T-helper 2 cell treated with Interferon-gamma antibody and Interleukin-4, amounts not matched to agents 5 μg/mL and 100 μg/mL, for 36 hours (primary cell): ENCODE results near the gene SUPT5H.

Source experiments
- DNase-seq: peaks from one replicate; pipeline ENCODE4 v3.0.0; 2021; ENCODE audit warnings: low spot score
- H3K27ac Mint-ChIP-seq: one replicate; pipeline ENCODE4 v1.8.0; 2021; ENCODE audit warnings: mild to moderate bottlenecking, mixed read lengths
- H3K27me3 Mint-ChIP-seq: one replicate; pipeline ENCODE4 v1.8.0; 2021; ENCODE audit warnings: low read depth, mixed read lengths
- H3K36me3 Mint-ChIP-seq: one replicate; pipeline ENCODE4 v1.8.0; 2021; ENCODE audit warnings: low read depth, mixed read lengths
- H3K4me1 Mint-ChIP-seq: one replicate; pipeline ENCODE4 v1.8.0; 2021; ENCODE audit warnings: low read depth, mixed read lengths
- H3K4me3 Mint-ChIP-seq: one replicate; pipeline ENCODE4 v1.8.0; 2022; ENCODE audit warnings: mild to moderate bottlenecking, moderate library complexity, mixed read lengths
- H3K9me3 Mint-ChIP-seq: one replicate; pipeline ENCODE4 v1.8.0; 2021; ENCODE audit warnings: mixed read lengths

Gene SUPT5H

DNA sequence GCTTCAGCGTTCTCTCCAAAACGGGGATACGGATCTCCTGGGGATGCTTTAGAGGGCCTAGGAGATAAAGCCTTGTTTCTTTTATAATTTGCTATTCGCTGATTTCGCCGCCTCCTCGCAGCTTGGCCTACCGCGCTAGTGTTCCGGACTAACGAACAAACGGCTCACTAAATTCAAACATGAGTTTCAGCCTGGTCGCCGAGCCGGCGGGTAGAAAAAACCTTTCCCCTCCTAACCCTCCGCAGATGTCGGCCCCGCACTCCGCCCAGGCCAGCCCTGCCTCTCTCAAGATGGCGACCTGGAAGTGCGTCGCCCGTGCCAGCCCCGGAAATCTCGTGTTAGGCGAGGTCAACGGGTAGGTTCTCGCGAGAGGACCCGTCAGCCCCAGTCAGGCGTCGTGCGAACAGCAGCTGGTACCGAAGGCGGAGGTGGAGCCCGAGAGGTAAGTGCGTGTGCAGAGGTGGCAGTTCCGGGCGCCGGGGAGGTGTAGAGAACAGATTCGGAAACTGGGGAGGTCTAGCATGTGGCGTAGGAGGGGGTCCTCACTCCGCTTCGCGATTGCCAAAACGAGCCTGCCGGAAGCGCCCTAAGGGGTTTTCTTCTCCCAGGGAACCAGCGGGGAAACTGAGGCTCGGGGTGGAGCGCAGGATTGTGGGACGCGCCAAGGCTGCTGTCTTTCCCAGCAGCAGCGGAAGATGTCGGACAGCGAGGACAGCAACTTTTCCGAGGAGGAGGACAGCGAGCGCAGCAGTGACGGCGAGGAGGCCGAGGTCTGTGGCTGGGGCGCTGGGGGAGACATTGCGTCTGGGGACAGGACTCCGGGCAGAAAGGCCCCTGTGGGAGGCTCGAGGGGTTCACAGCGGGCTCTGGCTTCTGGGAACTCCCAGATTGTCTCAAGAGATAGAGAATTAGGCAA lies at the start of gene SUPT5H:
Gene SUPT5H, plus strand, starts transcription at position 387 of the 916 bp plus-strand sequence. Its CDS starts 309 bp downstream, at position 696.
- Mint-ChIP-seq H3K27ac (peak within 1 kb of the TSS; percentile 99), H3K4me3 (peak within 1 kb of the TSS; percentile 96), H3K36me3 (peaks cover 38% of the 10 kb centered on the region), H3K9me3 (no peaks in the 10 kb centered on the region), H3K4me1 (peaks cover 38% of the 10 kb centered on the region), H3K27me3 (no peaks in the 10 kb centered on the region)
- DNase-seq: peak; percentile 96

DNA sequence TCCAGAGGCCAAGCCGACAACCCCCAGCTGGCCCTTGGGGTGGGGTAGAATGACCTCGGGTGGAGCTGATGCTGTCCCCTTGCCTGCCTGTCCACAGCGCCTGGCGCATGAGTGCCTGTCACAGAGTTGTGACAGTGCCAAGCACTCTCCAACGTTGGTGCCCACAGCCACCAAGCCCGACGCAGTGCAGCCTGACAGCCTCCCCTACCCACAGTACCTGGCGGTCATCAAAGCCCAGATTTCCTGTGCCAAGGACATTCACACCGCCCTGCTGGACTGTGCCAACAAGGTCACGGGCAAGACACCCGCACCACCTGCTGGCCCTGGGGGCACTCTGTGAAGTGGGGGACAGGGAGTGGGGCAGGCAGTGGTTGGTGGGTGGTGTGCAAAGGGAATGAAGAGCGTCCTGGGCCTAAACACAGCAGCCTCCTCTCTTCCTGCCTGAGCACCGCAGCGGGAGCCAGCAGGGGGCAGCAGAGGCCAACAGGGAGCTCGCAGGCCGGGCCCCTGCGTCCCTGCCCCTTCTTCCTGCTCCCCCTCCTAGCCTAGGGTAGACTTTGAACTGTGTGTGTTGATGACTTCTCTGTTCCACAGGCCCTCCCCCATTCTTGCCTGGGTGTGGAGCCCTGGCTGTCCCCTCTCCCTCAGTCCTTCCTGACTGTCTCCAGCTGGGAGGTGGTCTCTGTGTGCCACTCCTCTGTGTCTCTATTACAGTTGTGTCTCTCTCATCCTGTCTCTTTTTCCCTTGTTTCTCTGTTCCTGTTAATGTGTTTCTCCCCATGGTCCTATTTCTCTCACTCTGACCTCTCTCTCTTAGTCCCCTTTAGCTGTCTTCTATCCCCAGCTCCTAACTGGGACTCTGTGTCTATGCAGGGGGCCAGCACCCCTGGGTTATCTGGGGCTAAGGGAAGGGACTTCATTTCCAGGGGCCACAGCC lies 47.8 kb upstream of the SUPT5H start:
- H3K9me3 Mint-ChIP-seq: no peaks in the 10 kb centered on the region
- H3K36me3 Mint-ChIP-seq: peaks cover 37% of the 10 kb centered on the region
- H3K27ac Mint-ChIP-seq: peak overlapping the region; percentile 85
- H3K27me3 Mint-ChIP-seq: no peaks in the 10 kb centered on the region
- peak; percentile 85 for DNase-seq
- H3K4me3 Mint-ChIP-seq: peak overlapping the region; percentile 63
- peaks cover 45% of the 10 kb centered on the region for H3K4me1 Mint-ChIP-seq

DNA sequence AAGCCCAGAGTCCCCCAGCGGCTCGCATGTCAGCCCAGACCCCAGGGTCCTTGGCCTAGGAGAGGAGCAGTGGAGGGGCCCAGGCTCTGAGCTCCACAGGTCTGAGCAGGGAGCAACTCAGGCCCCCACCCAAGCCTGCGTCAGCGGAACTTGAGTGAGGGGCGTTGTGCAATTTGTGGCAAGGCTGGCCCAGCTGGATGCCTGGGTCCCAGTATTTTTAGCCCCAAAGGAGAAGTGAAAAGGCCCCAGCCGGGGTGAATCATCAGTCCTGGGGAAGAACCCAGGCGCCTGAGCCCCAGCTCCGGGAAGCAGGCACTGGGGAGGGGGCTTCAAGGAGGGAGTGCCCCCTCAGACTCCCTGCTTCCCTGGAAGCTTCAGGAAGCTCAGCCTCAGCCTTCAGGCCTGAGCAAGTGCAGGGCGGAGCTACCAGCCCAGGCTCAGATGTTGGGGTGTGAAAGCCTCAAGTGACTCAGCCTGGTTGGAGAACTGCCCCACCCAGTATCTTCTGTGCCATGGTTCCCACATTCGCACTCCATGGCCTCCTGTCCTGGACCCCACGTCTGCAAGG lies 47.0 kb upstream of the SUPT5H start:
- Mint-ChIP-seq H3K9me3 (no peaks in the 10 kb centered on the region), H3K27ac (peak overlapping the region; percentile 85), H3K27me3 (no peaks in the 10 kb centered on the region), H3K36me3 (peaks cover 35% of the 10 kb centered on the region), H3K4me3 (peak overlapping the region; percentile 63), H3K4me1 (peaks cover 45% of the 10 kb centered on the region)
- DNase-seq: peak; percentile 59

- H3K36me3 Mint-ChIP-seq: peaks cover 27% of the 10 kb centered on the region
- H3K4me3 Mint-ChIP-seq: peak overlapping the region; percentile 62
- DNase-seq: no peak
- no peaks in the 10 kb centered on the region for H3K27me3 Mint-ChIP-seq
- peaks cover 49% of the 10 kb centered on the region for H3K4me1 Mint-ChIP-seq
- H3K9me3 Mint-ChIP-seq: no peaks in the 10 kb centered on the region
- peak overlapping the region; percentile 83 for H3K27ac Mint-ChIP-seq
Measured at GRCh38 chr19:39399668-39400050, 45.7 kb upstream of the SUPT5H start.

DNA sequence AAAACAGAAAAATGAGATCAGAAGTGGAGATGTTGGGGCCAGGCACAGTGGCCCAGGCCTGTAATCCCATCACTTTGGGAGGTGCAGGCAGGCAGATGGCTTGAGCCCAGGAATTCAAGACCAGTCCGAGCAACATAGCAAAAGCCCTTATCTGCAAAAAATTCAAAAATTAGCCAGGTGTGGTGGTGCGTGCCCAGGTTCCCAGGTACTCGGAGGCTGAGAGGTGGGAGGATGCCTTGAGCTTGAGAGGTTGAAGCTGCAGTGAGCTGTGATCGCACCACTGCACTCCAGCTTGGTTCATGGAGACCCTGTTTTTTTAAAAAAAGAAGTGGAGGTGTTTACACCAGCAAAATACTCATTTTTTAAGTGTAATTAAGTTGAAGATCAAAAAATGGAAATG lies 45.3 kb upstream of the SUPT5H start:
- no peak for DNase-seq
- Mint-ChIP-seq H3K27me3 (no peaks in the 10 kb centered on the region), H3K36me3 (peaks cover 23% of the 10 kb centered on the region), H3K9me3 (no peaks in the 10 kb centered on the region), H3K4me3 (peak overlapping the region; percentile 62), H3K27ac (peak overlapping the region; percentile 83), H3K4me1 (peaks cover 50% of the 10 kb centered on the region)

- no peak for DNase-seq
- Mint-ChIP-seq H3K4me3 (peak overlapping the region; percentile 63), H3K4me1 (peaks cover 57% of the 10 kb centered on the region), H3K27me3 (no peaks in the 10 kb centered on the region), H3K36me3 (peaks cover 16% of the 10 kb centered on the region), H3K9me3 (no peaks in the 10 kb centered on the region), H3K27ac (peak overlapping the region; percentile 95)
Measured at GRCh38 chr19:39401070-39401548, 44.3 kb upstream of the SUPT5H start.

DNA sequence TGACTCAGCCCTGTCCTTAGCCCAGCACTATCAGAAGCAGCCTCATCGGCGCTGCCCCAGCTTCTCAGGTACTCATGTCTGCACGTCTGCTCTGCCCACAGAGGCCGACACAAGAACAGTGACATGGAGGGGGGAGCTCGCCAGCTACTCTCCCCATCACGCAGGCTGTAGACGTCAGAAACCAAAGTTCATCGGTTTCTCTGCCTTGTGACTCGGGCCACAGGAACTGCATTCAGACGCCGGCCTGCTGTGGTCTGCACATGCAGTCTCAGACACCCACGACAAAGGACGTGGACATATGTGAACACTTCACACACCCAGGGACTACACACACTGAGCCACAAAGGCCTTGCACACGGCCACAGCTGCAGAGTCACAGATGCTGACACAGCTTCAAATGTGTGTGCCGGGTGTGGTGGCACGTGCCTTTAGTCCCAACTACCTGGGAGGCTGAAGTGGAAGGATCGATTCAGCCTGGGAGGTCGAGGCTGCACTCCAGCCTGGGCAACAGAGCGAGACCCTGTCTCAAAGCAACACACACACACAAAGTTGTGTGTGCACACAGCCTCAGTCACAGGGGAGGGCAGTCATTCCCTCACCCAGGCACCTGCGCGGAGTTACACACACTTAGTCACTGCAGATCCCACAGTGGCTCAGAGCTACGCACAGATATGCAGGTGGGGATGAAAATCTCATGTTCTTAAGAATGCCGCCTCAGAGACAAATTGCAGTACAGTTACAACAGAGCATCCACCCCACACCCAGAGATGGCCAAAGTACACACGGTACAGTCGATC lies 43.6 kb upstream of the SUPT5H start:
- peak overlapping the region; percentile 63 for H3K4me3 Mint-ChIP-seq
- peaks cover 59% of the 10 kb centered on the region for H3K4me1 Mint-ChIP-seq
- H3K27ac Mint-ChIP-seq: peak overlapping the region; percentile 95
- no peaks in the 10 kb centered on the region for H3K27me3 Mint-ChIP-seq
- H3K9me3 Mint-ChIP-seq: no peaks in the 10 kb centered on the region
- DNase-seq: peak; percentile 93
- H3K36me3 Mint-ChIP-seq: peaks cover 18% of the 10 kb centered on the region

- Mint-ChIP-seq H3K4me1 (peaks cover 57% of the 10 kb centered on the region), H3K4me3 (peak overlapping the region; percentile 63), H3K27me3 (no peaks in the 10 kb centered on the region), H3K9me3 (no peaks in the 10 kb centered on the region), H3K27ac (peak overlapping the region; percentile 95), H3K36me3 (peaks cover 26% of the 10 kb centered on the region)
- peak; percentile 86 for DNase-seq
Measured at GRCh38 chr19:39402346-39403300, 42.8 kb upstream of the SUPT5H start.

DNA sequence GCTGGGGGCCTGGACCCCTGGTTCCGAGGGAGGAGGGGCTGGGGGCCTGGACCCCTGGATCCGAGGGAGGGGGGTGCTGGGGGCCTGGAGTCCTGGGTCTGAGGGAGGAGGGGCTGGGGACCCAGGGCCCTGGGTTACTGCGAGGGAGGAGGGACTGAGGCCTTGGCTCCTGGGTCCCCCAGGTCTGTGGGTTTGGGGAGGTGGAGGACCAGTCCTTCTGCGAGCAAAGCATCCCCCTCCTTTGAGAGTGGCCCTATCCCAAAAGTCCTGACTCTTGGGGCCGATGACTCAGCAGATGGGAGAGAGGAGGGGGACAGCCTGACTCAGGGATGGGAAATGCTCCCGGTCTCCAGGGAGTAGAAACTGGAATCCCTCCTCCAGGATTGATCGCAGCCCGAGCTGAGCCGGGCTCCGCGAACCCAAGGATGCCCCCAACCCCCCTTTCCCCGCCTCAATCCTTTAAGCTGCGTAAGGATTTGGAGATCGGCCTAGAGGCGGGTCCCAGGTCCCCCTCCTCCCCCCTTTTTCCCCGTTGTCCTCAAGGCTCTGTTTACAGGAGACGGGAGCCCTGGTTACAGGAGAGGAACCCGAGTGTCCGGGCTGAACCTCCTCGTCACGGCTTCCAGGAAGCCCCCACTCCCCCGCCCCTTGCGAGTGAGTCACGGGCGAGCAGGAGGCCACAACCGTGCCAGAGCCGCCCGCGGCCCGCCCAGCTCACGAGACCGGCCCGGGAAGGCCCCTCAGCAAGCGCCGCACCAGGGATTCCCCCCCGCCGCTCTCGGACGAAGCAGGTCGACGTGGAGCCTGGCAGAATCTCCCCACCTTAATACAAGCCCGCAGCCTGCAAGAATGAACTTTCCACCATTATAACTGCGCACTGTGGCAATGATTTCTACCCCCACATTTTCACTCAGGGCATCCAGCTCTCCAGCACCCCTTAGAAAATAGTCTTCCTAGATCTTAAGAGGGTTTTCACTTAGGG lies 41.8 kb upstream of the SUPT5H start:
- H3K4me3 Mint-ChIP-seq: peak overlapping the region; percentile 63
- H3K4me1 Mint-ChIP-seq: peaks cover 50% of the 10 kb centered on the region
- peak; percentile 94 for DNase-seq
- H3K27ac Mint-ChIP-seq: peak overlapping the region; percentile 95
- H3K27me3 Mint-ChIP-seq: no peaks in the 10 kb centered on the region
- H3K9me3 Mint-ChIP-seq: no peaks in the 10 kb centered on the region
- peaks cover 31% of the 10 kb centered on the region for H3K36me3 Mint-ChIP-seq

- no peak for DNase-seq
- peaks cover 38% of the 10 kb centered on the region for H3K4me1 Mint-ChIP-seq
- H3K36me3 Mint-ChIP-seq: peaks cover 27% of the 10 kb centered on the region
- H3K9me3 Mint-ChIP-seq: no peaks in the 10 kb centered on the region
- peak overlapping the region; percentile 45 for H3K27ac Mint-ChIP-seq
- H3K27me3 Mint-ChIP-seq: no peaks in the 10 kb centered on the region
- peak overlapping the region; percentile 90 for H3K4me3 Mint-ChIP-seq
Measured at GRCh38 chr19:39405261-39405957, 40.0 kb upstream of the SUPT5H start.
